ENCODE data around the gene ATP11A.
"Not testable (repeated sequence)": the region's sequence is repeated elsewhere in the genome, so short reads cannot be mapped to it uniquely, and the experiment has no call there.

Gene ATP11A

DNA sequence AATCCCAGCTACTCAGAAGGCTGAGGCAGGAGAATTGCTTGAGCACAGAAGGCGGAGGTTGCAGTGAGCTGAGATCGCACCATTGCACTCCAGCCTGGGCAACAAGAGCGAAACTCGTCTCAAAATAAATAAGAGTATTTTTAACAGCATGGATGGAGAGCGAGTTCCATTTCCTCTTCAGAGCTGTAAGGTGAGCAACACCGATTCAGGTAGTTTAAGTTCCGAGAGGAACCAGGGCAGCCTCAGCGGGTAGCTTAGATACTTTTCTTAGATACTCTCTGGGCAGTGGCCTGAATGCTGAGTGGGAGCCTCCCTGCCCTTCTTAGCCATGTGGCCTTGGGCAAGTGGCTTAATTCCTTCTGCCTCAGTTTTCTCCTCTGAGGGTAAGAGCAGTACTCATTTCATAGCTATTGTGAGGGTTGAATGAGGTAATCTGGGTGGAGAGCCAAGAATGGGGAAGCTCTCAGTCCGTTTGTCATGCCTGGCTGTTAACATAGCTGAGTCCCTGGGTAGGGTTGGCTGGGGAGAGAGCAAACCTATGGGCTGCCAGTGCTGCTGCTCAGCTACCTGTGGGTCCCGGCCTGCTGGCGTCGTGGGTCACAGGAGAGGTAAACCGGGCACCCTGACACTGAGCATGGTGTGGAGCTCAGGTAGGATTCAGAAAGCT is 4.1 kb downstream of the ATP11A start:
- peak; percentile 67 for DNase-seq

GRCh38 chr13:112695121-112695520 is 5.3 kb downstream of the ATP11A start:
- DNase-seq = no peak

DNA sequence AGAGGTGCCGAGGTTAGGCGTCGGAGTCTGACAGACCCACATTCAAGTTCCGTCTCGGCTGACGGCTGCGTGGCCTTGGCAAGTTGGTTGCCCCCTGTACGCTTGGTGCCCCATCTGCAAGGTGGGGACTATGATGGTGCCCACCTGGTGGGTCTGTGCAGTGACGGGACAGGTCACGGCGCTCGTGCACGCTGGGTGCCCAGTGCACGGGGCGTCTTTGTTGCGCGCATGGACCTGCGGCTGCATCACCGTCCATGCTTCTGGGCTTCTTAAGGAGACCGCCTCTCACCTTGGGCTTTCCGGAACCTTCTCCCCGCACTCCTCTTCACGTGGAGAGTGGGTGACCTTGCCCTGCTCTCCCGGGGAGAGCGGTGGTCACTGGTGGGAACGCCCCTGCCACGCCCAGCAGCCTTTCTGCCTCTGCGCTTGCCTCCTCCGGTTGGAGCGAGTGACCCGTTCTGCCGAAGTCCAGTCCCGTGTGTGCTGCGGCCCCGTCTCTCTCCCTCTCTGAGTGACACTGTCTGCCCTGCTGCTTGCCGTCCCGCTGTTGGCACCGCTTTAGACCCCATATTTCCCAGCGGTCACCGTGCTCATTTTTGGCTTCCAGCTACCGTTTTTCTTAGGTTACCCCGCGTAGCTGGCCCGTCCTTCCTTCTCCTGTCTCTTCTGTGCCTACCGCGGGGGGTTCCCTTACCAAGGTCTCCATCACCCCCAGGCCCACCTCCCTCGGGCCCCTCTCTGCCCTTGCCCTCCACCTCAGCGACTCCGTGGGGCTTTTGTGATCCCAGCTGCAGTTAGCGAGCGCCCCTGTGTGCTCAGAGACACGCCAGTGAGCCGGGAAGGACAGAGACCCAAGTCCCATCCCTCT is 6.4 kb downstream of the ATP11A start:
- DNase-seq = no peak

DNA sequence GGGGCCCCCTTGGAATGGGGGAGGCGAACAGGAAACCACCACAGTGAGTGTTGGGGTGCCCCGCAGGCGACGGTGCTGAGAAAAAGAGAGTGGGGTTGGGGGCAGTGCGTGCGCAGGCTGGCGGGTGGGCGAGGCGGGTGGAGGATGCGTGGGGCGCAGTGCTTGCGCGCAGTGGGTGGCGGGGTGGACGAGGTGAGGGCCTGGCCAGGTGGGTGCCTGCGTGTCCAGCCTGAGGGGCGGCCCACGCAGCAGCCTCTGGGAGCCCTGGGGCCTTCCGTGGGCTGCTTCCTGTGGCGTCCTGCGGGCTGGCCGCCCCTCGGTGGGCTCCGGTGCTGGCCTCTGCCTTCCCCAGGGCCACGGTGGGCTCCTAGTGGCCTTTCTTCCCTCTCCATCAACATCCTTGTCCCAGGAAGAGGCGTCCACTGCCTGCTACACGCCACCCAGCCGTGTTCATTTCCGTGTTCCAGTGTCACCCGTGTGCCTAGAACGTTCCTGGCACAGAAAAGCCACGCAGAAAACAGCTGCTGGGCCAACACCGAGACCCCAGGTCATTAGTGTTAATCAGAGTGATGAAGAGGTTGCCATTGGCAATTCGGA is 7.1 kb downstream of the ATP11A start:
- DNase-seq = no peak

DNA sequence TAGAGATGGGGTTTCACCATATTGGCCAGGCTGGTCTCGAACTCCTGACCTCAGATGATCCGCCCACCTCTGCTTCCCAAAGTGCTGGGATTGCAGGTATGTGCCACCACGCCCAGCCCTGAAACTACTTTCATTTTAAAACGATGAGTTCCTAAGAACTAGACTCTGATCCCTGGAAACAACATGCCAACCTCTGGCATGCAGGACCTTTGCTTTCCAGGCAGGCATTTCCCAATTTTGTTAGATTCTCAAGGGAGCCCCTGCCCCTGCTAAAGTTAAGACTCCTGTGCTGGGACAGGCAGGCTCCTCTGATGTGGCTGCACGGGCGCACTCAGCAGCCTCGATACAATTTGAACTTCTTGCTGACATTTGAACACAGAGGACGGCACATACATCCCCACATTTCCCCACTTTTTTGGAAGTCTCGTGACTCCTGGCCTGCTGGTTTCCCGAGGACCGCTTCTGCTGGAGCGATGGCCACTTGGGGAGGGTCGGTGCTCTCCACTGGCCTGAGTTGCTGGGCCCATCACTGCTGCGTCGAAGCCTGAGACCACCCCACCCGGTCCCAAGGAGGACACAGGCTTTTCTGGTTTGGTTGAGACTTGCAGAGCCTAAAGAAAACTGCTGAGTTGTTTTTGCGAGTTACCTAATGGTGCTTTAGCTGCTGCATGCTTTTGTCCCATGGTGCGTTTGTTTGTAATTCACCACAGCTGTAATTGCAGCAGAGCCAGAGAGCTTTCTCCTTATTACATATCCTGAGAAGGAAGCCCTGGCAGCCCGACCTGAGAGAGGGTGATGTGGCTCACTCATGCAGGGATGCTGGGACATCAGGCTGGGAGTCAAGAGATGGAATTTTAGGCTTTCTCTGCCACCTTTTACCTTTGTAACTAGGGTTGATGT is 8.2 kb downstream of the ATP11A start:
- DNase-seq = no peak

DNA sequence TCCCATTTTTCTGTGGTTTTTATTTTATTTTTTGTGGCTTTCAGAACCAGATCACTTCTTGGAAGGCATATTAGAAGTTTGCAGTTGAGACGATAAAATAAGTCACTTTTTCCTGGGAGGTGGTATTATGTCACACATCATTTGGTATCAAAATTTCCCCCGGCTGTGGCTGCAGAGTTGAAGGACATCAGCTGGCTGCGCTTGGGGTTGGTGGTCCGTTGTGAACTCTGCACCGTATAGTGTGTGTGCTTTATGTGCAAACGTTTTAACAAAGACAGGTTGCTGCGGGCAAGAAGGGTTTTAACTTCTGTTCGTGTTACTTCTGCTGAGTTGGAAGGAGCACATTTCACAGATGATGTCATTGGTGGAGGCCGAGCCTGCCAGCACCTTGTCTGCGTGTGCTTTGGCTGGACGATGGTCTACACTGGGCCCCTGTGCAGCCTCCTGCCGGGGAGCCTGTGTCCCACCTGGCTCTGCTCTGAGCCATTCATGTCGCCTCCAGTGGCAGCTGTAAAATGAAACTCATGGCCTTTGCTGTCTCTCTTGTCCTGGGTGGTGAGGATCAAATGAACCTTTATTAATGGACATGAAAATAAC is 9.6 kb downstream of the ATP11A start:
- DNase-seq = no peak

DNA sequence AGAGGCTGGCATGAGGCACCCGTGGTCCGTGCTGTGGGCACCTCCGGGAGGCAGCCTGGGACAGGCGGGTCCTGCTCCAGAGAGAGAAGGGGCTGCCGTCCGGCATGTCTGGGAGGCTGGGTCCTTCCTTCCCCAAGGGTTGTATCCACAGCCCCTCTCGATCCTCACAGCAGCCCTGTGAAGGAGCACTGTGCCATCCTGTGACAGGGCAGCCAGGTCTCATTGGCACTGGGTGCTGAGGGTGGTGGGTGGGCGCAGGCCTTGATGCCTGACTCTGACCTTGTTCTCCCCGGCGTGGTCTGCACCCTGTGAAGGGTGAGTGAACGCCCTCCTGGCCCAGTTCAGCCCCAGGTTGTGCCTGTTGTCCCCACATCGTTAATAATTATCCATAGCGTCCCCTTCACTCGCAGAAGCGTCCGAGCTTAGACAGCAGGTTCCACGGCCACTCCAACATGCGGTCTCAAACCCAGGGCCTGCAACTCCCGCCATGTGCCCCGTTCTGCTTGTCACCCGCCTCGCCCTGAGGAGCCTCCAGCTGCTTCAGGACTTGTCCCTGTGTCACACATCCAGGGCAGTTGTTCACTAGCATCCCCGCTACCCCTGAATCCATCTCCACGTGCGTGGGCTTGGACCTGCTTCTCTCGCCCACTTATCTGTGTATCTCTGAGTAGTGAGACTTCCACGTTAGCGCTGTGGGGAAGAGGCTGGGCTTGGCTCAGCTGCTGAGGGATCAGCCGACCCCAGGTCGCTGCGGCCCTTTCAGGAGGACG is 10.6 kb downstream of the ATP11A start:
- no peak for DNase-seq

DNA sequence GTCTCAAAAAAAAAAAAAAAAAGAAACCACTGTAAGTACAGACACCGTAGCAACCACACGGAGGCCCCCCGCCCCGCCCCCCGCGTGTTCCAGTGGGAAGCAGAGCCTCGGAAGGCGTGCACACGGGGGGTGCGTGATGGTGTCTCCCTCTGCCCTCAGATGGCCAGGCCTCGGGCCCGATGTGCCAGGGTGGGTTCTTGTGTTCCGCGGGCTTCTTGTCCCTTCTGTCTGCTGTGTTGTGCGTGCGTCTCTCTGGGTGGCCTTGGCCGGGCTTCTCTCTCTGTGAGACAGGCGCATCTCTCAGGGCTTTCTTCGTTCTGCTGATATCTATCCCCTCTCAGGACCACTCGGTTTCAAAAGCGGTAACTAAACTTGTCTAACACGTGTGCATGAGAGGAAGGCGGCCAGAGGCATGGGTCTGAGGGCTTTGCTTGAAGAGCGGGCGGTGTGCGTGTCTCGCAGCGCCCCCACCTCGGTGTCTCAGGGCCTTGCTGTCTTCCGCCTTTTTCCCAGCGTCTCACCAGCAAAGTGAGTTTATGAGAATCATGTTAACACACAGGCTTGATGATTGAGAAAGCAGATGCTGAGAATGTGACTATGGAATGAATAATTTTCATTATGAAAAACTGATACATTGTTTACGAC is 12.6 kb downstream of the ATP11A start:
- no peak for DNase-seq

DNA sequence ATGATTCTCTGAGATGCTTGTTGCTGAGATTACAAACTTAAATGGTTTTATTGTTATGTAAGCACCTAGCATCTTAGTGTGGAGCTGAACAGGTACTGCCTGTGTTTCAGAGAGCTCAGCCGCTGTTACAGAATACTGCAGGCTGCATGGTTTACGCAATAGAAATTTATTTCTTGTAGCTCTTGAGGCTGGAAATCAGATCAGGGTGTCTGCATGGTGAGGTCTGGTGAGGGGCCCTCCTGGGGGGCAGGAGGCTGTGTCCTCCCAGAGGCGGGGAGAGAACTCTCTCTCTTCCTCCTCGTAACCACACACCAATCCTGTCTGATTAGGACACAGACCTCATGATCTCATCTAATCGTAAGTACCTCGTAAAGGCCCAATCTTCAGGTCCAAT is 13.1 kb downstream of the ATP11A start:
- DNase-seq = no peak

DNA sequence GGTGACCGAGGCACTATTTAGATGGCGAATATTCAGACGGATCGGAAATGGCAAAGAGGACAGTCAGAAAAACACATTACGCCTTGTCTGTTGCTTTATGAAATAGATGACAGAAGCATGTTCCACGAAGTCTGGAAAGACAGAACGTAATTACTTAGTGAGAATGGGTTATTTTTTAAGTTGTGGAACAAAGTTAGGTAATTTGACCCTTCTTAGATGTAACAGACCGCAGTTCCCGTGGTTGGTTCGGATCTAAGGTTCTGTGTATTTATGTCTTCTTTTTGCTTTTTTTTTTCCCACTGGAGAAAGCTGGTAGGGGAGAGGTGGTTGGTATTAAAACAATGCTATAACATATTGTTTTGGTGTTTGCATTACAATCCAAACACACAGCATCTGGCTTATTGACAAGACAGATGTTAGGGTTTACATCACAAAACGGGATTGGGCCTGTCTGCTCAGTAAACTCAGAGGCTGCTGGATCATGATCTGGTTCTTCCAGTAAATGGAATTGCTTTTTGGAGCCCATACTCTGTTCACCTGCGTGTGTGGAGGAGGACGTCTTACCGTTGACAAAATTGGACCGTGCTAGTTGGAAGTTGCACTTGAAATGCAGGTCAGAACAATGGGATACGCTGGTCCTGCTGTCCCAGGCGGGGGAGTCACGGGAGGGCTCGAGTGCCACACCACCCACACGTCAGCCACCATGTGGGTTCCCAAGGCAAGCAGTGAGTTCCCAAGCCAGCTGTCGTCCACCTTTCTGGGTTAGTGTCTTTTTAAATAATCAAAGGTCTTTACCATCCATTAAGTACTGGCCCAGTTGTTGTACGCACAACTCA is 13.8 kb downstream of the ATP11A start:
- no peak for DNase-seq

- DNase-seq = no peak
These were observed 14.7 kb downstream of the ATP11A start for GRCh38 chr13:112704308-112705145.

DNA sequence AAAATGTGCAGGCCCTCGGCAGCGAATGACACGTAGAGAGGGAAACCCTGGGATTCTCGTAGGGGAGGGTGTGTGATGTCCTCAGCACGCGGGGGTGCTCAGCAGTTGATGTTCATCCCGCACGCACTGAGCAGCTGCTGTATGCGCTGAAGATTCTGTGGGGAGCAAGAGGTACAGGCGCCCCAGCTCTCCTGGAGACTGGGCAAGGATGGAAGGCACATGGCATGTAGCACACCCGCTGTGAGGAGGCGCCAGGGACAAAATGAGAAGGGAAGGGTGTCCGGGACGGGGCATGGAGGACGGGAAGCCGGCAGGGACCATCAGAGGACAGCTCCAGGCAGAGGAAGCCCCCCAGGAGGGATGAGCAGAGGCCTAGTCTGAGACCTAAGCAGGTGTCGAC is 15.4 kb downstream of the ATP11A start:
- no peak for DNase-seq

DNA sequence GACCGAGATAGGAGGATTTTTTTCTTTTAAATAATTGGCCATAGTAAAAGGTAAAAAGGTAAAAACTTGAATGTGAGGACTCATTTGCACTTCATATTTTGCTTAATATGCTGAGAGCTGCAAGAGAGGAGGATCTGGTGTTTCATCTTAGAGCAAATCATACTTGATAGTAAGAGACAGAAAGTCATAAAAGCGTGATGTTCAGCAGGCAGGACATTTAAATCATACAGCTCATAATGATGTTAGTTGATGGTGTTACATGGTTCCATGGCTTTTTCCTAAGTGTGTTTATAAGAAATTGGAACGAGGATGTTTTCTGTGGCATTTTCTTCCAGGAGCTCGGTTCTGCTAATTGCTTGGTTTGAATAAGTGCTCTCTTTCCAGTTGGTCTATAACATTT is 16.3 kb downstream of the ATP11A start:
- DNase-seq = no peak

GRCh38 chr13:112708560-112709240 is 18.9 kb downstream of the ATP11A start:
- DNase-seq = no peak

- DNase-seq = not testable (repeated sequence)
These were observed 19.5 kb downstream of the ATP11A start for GRCh38 chr13:112709316-112709715.

GRCh38 chr13:112709825-112710783 is 20.3 kb downstream of the ATP11A start:
- DNase-seq = no peak

- DNase-seq = no peak
These were observed 21.2 kb downstream of the ATP11A start for GRCh38 chr13:112710855-112711527.
